ENCODE measurements around the gene PLCB1.
A peak's percentile ranks its signal among the peaks of the same experiment; 100 is the strongest.

Gene PLCB1

DNA sequence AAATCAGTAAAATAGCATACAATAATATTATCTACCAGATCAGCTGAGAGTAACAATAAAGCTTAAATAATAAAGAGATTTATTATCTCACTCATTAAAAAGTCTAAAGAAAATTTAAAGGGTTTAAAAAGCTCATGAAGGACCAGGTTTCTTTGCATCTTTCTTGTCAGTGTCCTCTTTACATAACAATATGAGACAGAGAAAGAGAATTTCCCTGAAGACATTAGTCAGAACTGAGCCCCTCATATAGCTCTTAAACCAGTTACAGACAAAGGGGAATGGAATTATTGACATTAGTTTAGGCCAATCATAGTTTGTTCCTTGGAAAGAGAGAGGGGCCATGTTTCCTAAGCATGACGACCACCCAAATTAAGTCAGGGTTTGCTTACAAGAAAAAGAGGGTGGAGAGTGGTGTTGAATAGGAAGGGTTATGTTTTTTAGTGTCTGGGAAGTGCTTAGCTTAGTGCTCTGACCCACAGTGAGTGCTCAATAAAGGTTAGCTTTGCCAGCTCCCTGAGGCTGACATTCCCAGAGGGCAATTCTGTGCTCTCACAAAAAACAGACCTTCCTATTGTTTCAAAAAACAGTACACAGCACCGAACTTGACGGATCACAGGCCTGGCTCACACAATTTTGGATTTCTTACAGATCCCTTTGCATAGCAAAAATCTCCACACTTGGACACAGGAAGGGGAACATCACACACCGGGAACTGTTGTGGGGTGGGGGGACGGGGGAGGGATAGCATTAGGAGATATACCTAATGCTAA lies 3.6 kb upstream of the PLCB1 start:
- Histone ChIP-seq H3K79me2 (ENCODE audit: insufficient read depth, low read length) (peaks cover 12% of the 10 kb centered on the region), H3K9me2 (replicated peaks; ENCODE audit: low read depth, low read length) (no peaks in the 10 kb centered on the region), H3K4me3 (ENCODE audit: low read length, poor library complexity, severe bottlenecking) (no peak overlapping the region), H3K4me1 (ENCODE audit: insufficient read depth, low read length, poor library complexity, severe bottlenecking) (peaks cover 4% of the 10 kb centered on the region), H3K9ac (ENCODE audit: low read depth, low read length, poor library complexity, severe bottlenecking) (no peak overlapping the region), H3K4me2 (ENCODE audit: low read depth, low read length, poor library complexity, severe bottlenecking) (no peak overlapping the region), H3K9me3 (ENCODE audit: insufficient read depth, low read depth, low read length) (no peaks in the 10 kb centered on the region), H3K36me3 (ENCODE audit: insufficient read depth, low read length) (no peaks in the 10 kb centered on the region), H3F3A (ENCODE audit: low read depth) (no peaks in the 10 kb centered on the region), H4K20me1 (ENCODE audit: insufficient read depth, low read length, poor library complexity, severe bottlenecking) (peaks cover under 1% of the 10 kb centered on the region), H2AFZ (ENCODE audit: low read length) (no peak overlapping the region), H3K27me3 (ENCODE audit: insufficient read depth, low read length, poor library complexity, severe bottlenecking) (no peaks in the 10 kb centered on the region)
- TF ChIP-seq CTCF (conservative IDR thresholded peaks at IDR 0.05; ENCODE audit: low read length) (no peak), EZH2phosphoT487 (IDR thresholded peaks at IDR 0.05; ENCODE audit: borderline replicate concordance) (no peak)

GRCh38 chr20:8129211-8129976 lies 2.7 kb upstream of the PLCB1 start:
- peaks cover 13% of the 10 kb centered on the region for H3K4me1 ChIP-seq (ENCODE audit: insufficient read depth, low read length, poor library complexity, severe bottlenecking)
- no peaks in the 10 kb centered on the region for H3F3A ChIP-seq (ENCODE audit: low read depth)
- no peak overlapping the region for H2AFZ ChIP-seq (ENCODE audit: low read length)
- H4K20me1 ChIP-seq (ENCODE audit: insufficient read depth, low read length, poor library complexity, severe bottlenecking): peaks cover 4% of the 10 kb centered on the region
- peaks cover 21% of the 10 kb centered on the region for H3K79me2 ChIP-seq (ENCODE audit: insufficient read depth, low read length)
- H3K36me3 ChIP-seq (ENCODE audit: insufficient read depth, low read length): no peaks in the 10 kb centered on the region
- H3K9me2 ChIP-seq (replicated peaks; ENCODE audit: low read depth, low read length): no peaks in the 10 kb centered on the region
- H3K4me3 ChIP-seq (ENCODE audit: low read length, poor library complexity, severe bottlenecking): no peak overlapping the region
- H3K4me2 ChIP-seq (ENCODE audit: low read depth, low read length, poor library complexity, severe bottlenecking): no peak overlapping the region
- no peaks in the 10 kb centered on the region for H3K9me3 ChIP-seq (ENCODE audit: insufficient read depth, low read depth, low read length)
- TF ChIP-seq CTCF (conservative IDR thresholded peaks at IDR 0.05; ENCODE audit: low read length) (no peak), EZH2phosphoT487 (IDR thresholded peaks at IDR 0.05; ENCODE audit: borderline replicate concordance) (no peak)
- no peak overlapping the region for H3K9ac ChIP-seq (ENCODE audit: low read depth, low read length, poor library complexity, severe bottlenecking)
- no peaks in the 10 kb centered on the region for H3K27me3 ChIP-seq (ENCODE audit: insufficient read depth, low read length, poor library complexity, severe bottlenecking)

DNA sequence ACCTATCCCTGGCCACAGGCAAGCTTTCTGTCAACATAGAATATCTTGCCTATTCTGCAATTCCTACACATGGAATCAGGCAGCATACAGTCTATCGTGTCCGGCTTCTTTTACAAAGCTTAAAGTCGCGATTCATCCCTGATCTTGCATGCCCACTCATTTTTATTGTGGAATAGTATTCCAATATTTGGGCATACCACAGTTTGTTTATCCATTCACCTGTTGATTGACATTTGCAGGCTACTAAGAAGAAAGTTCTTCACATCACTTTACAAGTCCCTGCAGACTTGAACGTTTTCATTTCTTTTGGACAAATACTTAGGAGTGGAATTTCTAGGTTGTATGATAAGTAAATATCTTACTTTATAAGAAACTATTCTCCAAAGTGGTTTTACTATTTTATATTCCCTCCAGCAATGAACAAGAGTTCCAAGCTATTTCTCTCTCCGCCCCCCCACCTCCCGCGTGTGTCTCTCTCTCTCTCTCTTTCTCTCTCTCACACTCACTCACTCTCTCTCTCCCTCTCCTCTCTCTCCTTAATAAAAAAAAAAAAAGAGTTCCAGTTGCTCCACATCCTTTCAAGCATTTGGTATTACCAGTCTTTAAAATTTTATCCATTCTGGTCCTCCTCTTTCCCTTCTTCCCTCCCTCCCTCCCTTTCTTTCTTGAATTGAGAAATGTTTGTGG lies 1.1 kb upstream of the PLCB1 start:
- Histone ChIP-seq H4K20me1 (ENCODE audit: insufficient read depth, low read length, poor library complexity, severe bottlenecking) (peaks cover 4% of the 10 kb centered on the region), H3K36me3 (ENCODE audit: insufficient read depth, low read length) (no peaks in the 10 kb centered on the region), H3K27me3 (ENCODE audit: insufficient read depth, low read length, poor library complexity, severe bottlenecking) (no peaks in the 10 kb centered on the region), H3K79me2 (ENCODE audit: insufficient read depth, low read length) (peaks cover 37% of the 10 kb centered on the region), H3K4me2 (ENCODE audit: low read depth, low read length, poor library complexity, severe bottlenecking) (peak overlapping the region; percentile 75), H3K9me3 (ENCODE audit: insufficient read depth, low read depth, low read length) (no peaks in the 10 kb centered on the region), H3K9me2 (replicated peaks; ENCODE audit: low read depth, low read length) (no peaks in the 10 kb centered on the region), H3K9ac (ENCODE audit: low read depth, low read length, poor library complexity, severe bottlenecking) (peak overlapping the region; percentile 60), H2AFZ (ENCODE audit: low read length) (peak overlapping the region; percentile 91), H3K4me3 (ENCODE audit: low read length, poor library complexity, severe bottlenecking) (peak overlapping the region; percentile 92), H3F3A (ENCODE audit: low read depth) (no peaks in the 10 kb centered on the region), H3K4me1 (ENCODE audit: insufficient read depth, low read length, poor library complexity, severe bottlenecking) (peaks cover 29% of the 10 kb centered on the region)
- no peak for TF ChIP-seq CTCF (conservative IDR thresholded peaks at IDR 0.05; ENCODE audit: low read length)
- TF ChIP-seq EZH2phosphoT487 (IDR thresholded peaks at IDR 0.05; ENCODE audit: borderline replicate concordance): no peak
